ELF-1 (cell line): Measurements from ENCODE around the gene PALM.
"Not testable (repeated sequence)": the region's sequence is repeated elsewhere in the genome, so short reads cannot be mapped to it uniquely, and the experiment has no call there.

Source experiments
- DNase-seq: peaks from one replicate; pipeline ENCODE4 v3.0.0-alpha.2; 2016; ENCODE audit warnings: low read depth, low spot score

PALM gene, protein sequence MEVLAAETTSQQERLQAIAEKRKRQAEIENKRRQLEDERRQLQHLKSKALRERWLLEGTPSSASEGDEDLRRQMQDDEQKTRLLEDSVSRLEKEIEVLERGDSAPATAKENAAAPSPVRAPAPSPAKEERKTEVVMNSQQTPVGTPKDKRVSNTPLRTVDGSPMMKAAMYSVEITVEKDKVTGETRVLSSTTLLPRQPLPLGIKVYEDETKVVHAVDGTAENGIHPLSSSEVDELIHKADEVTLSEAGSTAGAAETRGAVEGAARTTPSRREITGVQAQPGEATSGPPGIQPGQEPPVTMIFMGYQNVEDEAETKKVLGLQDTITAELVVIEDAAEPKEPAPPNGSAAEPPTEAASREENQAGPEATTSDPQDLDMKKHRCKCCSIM

DNA sequence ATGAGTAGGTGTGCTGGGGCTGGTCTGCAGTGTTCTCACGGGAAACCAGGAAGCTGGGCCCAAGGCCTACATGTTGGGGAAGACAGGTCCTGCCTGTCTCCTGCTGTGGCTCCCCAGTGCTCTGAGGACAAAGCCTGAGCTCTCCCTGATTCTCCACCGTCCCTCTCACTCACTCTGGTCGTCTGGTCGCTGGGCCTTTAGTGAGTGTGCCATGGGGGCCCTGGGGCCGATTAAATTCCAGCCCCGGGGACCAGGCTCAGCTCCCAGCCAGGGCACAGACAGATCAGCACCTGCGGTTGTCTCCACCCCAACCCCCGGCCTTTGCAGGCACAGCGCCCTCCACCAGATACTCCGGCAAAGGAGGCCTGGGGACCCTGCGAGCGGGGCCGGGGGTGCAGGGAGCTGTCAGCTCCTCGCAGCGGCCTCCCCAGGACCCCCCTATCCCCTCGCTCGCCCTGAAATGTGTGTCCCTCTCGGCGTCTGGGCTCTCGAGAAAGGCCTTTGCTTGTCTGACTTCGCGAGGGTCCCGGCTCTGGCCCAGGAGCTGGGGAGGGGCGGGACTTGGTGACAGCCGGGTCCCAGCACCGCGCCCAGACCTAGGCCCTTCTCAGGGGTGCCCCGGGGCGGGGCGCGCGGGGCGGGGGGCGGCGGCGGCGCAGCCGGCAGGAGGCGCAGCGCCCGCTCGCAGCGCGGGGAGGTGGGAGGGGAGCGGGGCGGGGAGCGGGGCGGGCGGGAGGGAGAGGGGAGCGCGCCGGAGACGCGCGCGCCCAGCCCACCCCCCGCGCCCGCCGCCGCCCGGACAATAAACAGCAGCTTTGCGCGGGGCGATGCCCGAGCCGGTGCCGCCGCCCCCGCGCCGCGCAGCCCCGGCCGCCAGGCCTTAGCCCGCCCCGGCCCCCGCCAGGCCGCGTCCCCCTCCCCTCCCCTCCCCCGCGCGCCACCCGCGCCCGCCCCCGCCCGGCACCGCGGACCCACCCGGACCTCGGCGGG, at the start of gene PALM:
TSS of gene PALM (plus strand) at position 782 of the 990 bp plus-strand sequence. CDS start 212 bp downstream, outside the sequence.
- DNase-seq = peak; percentile 41

DNA sequence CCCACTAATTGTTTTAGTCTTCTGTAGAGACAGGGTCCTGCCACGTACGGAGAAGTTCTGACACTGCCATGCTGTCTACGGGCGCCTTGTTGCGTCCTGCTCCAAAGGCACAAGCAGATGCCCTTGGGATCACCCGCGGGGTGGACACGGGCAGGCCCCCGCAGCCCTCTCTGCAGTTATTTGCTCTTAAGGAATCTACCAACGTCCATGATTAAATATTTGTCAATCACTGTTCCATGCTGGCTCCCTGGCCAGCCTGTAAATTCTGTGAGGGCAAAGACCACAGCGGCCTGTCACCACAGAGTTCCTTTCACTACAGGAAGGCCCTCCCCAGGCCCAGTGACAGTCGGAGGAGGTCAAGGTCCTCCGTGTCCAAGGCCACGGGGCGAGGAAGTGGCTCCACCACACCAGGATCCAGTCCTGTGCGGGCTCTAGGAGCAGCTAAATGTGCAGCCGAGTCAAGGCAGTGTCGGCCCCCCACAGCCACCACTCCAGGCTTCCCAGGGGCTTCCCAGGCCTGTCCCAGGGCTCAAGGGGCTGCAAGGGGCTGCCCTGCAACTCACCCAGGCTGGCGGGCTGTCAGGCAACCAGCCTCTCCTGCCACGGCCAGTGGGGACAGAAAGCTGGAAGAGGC, 47.8 kb upstream of the PALM start:
- DNase-seq = no peak

DNA sequence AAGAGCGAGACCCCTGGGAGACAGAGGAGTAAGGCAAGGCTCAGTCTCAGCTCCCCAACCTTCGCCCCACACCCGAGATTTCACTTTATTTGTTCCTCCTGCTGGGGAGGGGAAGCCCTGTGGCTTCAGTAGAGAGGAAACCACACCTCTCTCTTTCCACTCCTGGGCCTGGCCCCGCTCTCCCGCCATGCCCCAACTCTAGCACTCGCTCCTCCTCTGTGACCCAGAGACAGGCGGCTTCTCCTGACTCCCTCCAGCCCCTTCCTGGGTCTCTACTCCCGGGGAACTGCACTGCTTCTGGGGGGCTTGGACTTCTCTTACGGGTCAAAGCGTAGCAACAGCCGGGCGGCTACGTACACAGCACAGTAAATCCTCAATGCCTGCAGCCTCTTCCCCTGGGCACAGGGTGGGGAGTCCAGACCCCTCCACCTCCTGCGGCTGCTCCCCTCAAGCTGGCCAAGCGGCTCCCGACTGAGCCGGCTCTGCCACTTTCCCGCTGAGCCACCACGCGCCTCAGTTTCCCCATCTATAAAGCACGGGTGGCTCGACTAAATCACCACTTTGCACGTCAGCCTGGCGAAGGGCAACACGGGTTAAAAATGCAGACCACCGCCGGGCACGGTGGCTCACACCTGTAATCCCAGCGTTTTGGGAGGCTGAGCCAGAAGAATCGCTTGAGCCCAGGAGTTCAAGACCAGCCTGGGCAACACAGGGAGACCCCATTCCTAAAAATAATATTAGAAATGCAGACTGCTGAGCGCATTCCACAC, 47.1 kb upstream of the PALM start:
- DNase-seq = no peak

DNA sequence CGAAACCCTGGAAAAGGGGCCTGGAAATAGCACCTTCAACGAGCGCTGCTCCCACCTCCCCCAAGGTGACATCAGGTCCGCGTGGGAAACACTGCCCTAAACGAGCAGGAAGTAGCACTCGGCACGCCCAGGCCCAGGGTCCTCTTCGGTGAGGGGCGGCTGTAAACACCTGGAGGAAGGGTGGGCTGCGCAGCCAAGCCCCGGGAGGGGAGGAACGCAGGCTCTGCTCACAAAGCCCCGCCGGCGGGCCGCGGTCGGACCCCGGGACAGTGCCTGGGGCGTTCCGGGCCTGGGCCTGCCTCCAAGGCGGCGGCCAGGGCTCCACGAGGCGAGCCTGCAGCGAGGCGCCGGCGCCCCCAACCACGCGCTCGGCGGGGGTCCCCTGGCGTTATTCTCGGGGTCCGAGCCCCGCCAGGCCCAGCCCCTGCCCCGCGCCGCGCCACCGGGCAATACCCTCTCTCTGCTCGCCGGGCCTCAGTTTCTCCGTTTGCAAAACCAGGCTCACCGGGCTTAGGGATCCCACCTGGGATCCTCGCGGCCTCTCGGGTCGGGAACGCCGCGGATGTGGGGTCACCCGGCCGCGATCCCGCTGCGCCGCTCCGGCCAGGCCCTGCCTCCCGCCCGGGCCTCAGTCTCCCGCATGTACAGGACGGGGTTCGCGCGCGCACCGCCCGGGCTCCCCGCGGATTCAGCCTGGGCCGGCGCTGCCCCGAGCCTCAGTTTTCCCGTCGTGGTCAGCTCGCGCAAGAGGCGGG, 46.4 kb upstream of the PALM start:
- DNase-seq = peak; percentile 69

DNA sequence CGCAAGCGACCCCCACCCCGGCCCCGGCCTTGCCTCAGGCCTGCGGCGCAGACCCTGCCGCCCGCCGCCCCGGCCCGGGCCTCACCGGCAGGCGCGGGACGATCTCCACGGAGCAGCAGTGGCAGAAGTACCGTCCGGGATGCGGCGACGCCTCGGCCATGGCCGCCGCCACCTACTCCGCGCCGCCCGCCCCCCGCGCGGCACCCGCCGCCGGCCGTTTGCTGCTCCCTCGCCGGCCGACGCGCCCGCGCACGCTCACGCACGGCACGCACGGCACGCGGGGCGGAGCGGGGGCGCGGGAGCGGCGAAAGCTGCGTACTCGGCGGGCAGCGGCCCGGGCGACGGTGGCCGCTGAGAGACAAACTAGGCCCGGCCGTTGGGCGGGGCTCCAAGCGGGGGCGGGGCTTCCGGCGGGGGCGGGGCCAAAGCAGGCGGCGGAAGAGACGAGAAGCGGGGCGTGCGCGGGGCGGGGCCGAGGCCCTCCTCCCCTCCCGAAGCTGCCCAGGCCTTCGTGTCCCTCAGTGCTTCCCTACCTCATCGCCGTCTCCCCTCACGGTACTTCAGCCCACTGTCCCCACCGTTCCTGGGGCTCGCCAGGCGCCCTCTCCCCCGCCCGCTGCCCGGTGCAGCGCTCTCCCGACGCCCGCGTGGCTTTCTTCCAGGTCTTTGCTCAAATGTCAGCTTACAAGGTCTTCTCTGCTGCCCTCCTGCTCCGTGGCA, 45.6 kb upstream of the PALM start, which contains the start of gene RNF126:
TSS of gene RNF126 (minus strand) at position 253 of the 720 bp plus-strand sequence. CDS start at position 160, 93 bp downstream.
- DNase-seq = peak; percentile 79

DNA sequence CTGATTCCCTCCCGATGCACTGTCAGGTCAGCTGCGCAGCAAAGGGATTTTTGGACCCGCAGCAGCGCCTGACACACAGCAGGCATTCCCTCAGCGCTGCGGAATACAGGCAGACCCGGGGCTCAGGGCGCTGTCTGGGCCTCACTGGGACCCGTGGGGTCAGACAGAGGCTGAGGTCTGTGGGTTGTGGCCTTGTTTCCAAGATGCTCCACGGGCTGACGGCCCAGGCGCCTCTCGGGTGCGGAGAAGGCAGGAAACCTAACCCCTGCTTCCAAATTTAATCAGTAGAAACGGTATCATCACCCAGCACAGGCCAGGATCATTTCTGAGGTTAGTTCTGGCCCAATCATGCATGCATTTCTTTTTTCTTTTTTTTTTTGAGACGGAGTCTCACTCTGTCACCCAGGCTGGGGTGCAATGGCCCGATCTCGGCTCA, 45.0 kb upstream of the PALM start:
- DNase-seq = no peak

DNA sequence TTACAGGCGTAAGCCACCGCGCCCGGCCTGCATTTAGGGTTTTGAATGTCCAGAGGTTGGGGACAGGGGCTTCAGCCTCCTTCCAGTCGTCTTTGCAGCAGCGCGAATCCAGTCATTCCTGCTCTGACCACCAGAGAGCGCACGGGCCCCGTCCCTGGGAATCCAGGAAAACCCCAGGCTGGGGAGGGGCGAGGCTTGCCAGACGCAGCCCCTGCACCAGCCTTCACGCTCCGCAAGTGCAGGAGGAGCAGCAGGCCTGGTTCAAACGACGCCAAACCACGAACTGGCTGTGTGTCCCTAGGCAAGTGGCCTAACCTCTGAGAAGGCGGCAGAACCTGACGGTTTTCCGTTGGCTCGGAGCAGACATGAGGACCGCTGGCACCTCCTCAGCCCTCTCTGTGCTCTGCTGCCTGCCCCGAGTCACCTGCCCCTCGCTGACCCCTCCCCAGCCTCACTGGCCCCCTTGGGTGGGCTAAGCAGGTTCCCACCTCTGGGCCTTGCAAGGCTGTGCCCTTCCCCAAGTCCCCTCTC, 43.8 kb upstream of the PALM start:
- DNase-seq = peak; percentile 97

DNA sequence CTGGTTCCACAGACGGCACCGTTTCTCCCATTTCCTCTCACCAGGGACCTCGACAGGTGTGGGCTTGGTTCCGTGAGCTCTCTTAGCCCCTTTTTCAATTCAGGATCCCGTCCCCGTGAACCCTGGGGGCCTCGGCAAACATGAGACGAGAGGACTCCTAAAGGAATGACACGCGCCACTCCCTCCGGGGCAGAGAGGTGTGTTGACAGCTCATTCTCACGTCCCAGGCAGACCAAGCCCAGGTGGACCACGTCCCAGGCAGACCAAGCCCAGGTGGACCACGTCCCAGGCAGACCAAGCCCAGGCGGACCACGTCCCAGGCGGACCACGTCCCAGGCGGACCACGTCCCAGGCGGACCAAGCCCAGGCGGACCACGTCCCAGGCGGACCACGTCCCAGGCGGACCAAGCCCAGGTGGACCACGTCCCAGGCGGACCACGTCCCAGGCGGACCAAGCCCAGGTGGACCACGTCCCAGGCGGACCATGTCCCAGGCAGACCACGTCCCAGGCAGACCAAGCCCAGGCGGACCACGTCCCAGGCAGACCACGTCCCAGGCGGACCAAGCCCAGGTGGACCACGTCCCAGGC, 41.7 kb upstream of the PALM start:
- not testable (repeated sequence) for DNase-seq

DNA sequence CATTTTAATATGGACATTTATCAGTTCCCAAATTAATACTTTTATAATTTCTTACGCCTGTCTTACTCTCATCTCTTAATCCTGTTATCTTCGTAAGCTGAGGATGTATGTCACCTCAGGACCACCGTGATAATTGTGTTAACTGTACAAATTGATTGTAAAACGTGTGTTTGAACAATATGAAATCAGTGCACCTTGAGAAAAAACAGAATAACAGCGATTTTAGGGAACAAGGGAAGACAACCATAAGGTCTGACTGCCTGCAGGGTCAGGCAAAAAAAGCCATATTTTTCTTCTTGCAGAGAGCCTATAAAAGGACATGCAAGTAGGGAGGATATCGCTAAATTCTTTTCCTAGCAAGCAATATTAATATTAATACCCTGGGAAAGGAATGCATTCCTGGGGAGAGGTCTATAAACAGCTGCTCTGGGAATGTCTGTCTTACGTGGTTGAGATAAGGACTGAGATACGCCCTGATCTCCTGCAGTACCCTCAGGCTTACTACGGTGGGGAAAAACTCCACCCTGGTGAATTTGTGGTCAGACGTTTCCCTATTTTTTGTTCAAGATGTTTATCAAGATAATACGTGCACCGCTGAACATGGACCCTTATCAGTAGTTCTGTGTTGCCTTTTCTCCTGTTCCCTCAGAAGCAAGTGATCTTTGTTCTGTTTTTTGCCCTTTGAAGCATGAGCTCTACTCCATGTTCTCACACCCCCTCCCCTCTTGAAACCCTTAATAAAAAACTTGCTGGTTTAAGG, 39.9 kb upstream of the PALM start:
- DNase-seq = not testable (repeated sequence)

DNA sequence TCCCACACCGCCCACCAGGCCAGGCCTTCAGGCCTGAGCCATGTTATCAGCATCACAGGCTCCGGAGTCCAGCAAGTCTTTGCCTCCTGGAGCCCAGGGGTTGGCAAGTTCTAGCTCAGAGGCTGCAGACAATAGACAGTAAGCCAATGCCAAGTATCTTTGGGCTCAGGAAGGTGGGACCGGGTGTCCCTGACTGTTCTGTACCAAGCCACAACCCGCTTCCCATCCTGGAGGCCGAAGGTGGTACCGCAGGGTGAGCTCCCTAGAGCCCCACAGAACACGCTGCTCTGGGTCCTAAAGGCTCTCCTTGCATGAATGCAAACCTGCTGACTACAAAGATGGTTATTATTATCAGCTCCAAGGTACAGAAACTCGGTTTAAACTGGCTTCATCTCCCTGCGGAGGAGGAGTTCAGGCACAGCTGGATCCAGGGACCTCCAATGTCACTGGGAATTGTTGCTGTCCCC, 38.1 kb upstream of the PALM start:
- DNase-seq = no peak

DNA sequence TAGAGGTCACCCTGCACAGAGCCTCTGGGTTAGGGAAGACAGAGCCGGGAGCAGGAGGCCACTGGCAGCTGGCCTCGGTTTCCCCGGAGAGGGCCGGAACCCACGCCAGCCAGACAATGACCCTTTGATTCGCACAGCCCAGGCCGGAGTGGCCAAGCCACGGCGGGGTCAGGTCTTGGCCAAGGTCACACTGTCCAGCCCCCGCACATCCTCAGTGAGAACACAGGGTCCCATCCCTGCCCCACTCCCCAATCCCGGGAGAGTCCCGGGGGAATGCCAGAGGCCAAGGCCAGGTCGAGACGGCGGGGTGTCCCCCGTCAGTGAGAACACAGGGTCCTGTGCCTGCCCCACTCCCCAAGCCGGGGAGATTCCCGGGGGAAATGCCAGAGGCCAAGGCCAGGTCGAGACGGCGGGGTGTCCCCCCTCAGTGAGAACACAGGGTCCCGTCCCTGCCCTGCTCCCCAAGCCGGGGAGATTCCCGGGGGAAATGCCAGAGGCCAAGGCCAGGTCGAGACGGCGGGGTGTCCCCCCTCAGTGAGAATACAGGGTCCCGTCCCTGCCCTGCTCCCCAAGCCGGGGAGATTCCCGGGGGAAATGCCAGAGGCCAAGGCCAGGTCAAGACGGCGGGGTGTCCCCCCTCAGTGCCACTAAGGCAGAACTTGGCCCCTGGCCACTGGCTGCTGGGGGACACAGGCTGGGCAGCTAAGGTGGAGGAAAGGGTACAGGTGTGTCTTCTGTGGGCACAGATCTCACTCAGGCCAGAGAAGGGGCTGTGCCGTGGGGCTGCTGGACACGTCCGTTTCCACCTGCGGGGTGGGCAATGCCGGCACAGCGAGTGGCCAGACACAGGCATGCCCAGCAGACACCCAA, 34.2 kb upstream of the PALM start:
- DNase-seq = no peak

DNA sequence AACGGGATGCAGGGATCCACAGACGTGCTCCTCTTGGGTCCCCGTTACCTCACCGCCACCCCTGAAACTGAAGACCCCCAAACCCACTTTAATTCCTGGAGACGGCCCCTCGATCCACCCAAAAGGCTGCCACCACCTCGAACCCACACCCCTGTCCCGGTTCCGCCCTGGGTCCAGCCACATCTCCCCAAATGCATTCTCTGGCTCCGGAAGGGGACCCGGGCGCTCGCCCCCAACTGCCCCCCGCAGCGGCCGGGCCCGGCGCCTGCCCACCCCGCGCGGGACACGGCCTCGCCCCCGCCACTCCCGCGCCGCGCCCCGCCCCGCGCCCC, 32.8 kb upstream of the PALM start:
- DNase-seq = no peak

DNA sequence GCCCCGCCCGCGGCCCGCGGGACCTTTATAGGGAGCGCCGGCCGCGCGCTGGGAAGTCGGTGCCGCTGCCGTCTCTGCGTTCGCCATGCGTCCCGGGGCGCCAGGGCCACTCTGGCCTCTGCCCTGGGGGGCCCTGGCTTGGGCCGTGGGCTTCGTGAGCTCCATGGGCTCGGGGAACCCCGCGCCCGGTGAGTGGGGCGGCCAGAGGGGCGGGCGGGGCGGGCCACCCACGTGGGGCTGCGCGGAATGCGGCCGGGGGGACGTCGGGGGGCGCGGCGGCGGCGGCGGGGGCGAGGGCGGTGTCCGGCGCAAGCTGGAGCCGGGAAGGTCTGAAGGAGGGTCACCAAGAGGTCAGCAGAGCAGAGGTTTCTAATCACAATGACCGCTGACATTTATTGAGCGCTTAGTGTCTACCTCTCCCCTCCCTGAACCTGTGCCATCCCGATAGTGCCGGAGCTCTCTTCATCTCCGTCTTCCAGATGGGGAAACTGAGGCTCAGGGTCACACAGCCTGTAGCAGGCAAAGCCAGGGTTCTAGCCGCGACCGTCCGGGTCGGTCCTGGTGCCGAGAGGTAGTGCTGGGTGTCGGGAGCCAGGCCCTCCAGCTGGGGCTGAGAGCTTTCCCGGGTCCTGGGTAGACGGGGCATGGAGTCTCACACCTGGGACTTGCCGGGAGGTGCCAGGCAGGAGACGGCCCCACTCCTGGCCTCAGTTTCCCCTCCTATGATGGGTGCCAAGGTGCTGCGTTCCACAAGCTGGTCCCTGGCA, 32.2 kb upstream of the PALM start, which contains the start of gene FSTL3:
TSS of gene FSTL3 (plus strand) at position 54 of the 767 bp plus-strand sequence. CDS start at position 86, 32 bp downstream.
- DNase-seq = no peak

DNA sequence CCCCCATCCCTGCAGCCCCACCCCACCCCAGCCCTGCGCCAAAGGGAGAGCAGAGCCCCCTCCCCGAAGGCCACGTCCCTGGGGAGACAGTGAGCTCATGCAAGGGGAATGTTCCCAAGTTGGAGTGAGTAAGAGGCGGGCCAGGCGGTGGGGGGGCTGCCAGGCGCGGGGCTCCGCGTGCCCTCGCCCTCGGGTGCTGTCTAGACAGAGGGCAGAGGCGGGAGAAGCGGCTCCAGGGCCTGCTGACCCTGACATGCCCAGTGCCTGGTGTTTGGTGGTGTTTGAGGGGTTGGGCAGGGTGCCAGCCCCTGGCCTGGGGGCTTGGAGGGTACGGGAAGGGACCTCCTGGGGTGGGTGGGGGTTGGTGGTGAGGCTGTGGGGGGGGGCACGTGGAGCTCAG, 31.5 kb upstream of the PALM start:
- peak; percentile 39 for DNase-seq

DNA sequence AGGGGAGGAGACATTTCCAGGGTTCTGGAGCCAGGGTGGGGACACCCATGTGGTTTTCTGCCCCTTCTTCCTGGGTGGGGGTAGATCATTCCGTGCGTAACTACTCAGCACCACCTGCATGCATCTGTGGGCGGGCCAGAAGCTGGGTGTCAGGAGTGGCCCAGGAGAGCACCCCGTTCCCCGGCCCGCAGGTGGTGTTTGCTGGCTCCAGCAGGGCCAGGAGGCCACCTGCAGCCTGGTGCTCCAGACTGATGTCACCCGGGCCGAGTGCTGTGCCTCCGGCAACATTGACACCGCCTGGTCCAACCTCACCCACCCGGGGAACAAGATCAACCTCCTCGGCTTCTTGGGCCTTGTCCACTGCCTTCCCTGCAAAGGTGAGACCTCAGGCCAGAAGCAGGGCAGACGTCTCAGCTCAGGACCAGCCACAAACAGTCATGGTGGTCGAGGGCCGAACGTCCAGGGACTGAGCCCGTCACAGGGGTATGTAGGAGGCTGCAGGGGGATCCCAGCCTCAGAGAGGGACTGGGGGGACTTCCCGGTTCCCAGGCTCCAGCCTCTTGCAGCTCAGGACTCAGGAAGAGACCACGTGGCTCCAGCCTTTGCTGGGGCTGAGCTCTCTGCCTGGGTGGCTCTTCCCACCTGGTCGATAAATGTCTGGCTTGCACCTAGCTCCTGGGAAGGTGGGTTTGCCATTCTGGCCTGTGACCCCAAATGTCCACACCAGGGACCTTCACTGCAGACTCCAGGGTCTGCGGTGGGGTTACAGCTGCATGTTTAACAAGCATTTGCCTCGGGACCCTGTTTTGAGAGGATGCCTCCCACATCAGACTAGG, 30.9 kb upstream of the PALM start:
- DNase-seq = peak; percentile 38
